Measurements from ENCODE around the gene YWHAH.

- TF ChIP-seq POLR2AphosphoS5 (IDR thresholded peaks at IDR 0.05) (no peak), CTCF (IDR thresholded peaks at IDR 0.05) (no peak), POLR2A (IDR thresholded peaks at IDR 0.05) (no peak)
Observed at GRCh38 chr22:31895411-31896123, 48.8 kb upstream of the YWHAH start.
